Measurements from ENCODE around the gene MSTN.
"Not testable (repeated sequence)": the region's sequence is repeated elsewhere in the genome, so short reads cannot be mapped to it uniquely, and the experiment has no call there.

MSTN gene

DNA sequence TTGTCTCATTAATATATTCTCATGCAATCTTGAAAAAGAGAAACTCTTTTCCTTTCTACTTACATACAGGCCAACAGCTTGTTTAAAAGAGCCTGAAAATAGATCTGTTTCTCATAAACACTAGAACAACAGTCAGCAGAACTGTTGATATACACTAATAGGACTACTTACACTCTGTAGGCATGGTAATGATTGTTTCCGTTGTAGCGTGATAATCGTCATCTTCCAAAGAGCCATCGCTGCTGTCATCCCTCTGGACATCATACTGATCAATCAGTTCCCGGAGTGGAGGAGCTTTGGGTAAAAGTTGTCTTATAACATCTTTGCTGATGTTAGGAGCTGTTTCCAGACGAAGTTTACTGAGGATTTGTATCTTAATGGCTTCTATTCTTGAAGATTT lies 476 bp downstream of the MSTN start:
- no peak for DNase-seq

DNA sequence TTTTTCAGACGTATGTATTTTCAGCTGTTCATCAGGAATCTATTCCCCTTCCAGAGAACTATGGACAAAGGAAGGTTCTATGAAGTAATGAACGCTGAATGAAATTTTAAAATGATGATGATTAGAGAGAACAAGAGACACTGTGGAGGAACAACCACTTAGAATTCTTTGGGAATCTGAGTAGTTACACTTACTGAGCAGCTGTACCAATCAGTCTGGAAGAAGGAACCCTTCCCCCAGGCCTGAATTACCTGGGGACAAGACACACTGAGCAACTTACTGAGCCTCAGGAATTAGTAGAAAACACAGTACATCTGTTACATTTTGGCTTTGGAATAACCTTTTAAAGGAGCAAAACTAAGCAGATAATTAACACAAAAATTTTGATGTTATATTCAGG lies 1.9 kb downstream of the MSTN start:
- DNase-seq = no peak

DNA sequence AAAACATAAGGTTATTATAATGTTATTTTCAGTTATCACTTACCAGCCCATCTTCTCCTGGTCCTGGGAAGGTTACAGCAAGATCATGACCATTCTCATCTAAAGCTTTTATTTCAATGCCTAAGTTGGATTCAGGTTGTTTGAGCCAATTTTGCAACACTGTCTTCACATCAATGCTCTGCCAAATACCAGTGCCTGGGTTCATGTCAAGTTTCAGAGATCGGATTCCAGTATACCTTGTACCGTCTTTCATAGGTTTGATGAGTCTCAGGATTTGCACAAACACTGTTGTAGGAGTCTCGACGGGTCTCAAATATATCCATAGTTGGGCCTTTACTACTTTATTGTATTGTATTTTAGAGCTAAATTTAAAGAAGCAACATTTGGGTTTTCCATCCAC lies 2.5 kb downstream of the MSTN start:
- no peak for DNase-seq

DNA sequence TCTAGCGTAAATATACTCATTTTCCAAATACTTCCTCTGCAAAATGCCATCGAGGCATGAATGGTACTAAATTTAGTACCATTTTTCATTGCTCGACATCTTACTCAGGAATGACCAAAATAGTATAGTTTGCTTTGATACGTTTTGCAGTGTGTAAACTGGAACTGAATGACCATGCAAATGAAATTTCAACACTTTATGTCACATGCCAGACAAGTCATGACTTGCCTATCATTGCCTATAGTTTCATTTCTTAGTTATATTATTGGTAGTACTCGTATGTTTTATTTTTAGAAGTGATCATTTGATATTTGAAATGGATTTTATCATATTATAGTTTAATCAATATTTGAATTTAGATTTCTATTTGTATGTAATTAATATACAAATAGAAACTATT lies 9.1 kb downstream of the MSTN start:
- peak; percentile 36 for DNase-seq

DNA sequence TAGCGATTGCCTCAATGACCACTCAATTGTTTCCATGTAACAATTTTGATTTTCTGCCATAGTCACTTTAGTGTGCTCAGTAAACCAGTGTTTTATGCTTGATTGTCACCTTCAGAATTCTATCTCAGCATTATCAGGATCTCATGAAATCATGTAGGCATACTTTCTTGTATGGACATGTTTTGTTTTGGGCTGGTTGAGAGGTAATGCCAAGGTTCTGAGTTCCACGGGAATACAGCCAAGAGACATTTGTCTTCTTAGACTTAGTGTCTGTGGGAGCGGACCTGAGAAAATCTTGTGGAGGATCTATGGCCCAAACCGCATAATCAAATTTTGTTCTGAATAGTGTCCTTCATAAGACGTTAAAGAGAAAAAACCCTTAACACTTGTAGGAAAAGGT lies 10.2 kb downstream of the MSTN start:
- no peak for DNase-seq

DNA sequence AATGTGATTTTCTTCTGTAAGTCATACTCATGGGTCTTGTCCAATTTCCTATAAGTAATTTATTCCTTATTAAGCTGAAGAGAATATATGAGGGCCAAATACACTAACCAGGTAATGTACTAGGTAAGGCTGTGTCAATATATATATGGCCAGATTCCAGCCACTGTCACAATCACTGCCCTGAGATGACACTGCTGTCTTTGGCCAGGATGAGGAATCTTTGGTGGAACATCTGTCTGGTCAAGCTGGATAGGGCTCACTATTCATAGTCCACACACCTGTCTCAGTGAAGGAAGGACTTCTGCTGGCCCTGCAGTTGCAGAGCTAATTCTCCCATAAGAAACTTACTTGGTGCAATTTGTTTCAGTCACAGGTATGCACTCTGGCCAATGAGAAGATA lies 11.3 kb downstream of the MSTN start:
- no peak for DNase-seq

DNA sequence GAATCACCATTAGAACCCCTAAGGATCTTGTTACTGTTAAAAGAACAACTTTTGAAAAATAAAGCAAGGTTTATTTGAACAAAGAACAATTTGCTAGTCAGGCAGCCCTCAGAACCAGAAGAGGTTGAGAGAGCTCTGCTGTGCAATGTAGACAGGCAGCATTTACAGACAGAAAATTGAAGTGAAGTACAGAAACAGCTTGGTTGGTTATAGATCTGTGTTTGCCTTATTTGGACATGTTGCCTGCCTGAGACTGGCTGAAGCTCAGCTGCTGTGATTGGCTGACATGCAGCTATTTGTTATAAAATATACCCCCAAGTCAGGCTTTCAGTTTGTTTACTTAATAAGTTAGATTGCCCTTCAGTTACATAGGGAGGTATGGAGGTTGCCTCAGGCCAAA lies 12.5 kb downstream of the MSTN start:
- no peak for DNase-seq

DNA sequence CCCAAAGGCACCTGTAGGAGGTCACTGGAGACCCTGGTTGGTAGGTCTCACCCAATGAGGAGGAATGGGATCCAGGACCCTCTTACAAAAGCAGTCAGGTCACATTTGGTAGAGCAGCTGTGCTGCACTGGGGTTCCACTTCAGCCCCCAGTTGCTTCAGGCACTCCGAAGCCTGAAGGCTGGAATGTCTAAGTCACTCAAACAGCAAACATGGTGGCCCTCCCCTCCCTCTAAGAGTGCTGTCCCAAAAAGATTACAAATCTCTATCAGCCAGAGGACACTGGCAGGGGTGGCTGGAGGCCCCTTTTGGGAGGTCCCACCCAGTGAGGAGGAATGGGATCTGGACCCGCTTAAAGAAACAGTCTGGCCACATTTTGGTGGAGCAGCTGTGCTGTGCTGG lies 17.7 kb downstream of the MSTN start:
- no peak for DNase-seq

DNA sequence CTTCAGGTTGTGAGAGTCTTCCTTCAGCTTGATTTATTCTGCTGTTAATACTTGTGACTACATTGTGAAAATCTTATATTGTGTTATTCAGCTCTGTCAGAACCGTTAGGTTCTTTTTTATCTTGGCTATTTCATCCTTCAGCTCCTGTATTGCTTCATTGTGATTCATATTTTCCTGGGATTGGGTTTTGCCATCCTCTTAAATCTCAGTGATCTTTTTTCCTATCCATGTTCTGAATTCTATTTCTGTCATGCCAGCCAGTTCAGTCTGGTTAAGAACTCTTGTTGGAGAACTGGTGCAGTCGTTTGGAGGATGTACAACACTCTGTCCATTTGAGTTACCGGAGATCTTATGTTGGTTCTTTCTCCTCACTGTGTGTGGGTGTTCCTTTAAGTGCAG lies 19.1 kb downstream of the MSTN start:
- DNase-seq = no peak

DNA sequence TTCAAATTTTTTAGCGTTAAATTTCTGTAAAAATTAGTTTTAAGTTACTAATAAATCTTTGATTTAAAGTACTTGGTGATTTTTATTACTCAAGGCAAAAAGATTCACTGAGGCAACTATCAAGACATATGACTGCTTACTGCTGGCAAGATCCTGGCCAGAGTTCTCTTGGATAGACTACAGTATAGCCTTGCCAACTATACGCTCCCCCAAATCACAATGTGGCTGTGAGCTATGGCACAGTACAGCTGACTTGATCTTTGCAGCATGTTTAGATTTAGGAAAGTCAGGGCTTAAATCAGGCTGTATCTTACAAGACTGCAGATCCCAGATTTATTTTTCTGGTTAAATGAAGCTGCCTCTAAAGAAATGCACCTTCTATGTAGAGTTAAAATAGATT lies 26.5 kb downstream of the MSTN start:
- DNase-seq = no peak

DNA sequence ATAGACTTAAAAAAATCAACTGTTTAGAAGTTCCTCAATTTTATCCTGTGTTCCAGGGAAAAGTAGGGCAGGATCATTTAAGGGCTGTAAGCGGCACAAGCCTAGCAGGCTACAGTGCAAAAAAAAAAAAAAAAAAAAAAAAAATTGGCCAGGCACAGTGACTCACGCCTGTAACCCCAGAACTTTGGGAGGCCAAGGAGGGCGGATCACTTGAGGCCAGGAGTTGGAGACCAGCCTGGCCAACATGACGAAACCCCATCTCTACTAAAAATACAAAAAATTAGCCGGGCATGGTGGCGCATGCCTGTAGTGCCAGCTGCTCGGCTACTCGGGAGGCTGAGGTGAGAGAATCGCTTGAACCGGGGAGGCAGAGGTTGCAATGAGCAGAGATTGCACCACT lies 28.1 kb downstream of the MSTN start:
- DNase-seq = not testable (repeated sequence)

DNA sequence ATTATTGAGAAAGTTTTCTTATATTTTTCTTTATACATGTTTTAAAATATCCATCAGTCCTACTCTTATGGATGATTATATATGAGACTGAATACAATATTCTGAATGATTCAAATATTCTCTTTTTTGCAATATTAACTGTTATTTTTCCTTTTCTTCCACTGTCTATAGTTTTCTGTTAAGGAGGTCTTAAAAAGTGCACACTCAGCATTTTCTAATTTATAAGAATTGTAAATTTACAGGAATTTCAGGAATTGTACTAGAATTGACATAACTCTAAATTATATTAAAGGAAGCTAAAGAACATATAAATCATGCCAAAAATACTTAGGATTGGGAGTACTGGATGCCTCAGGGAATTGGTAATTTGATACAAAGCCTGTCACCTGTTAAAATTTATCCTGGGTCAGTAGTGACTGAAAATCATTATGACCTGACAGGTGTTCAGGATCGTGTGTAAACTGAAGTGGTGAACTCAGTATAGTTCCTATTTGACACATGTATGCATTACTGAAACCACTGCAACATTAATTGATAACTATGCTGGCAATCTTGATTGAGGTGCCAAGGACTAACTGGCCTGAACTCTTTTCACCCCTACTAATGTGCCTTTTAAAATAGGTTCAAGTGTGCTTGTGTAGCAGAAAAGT lies 30.4 kb downstream of the MSTN start:
- no peak for DNase-seq

DNA sequence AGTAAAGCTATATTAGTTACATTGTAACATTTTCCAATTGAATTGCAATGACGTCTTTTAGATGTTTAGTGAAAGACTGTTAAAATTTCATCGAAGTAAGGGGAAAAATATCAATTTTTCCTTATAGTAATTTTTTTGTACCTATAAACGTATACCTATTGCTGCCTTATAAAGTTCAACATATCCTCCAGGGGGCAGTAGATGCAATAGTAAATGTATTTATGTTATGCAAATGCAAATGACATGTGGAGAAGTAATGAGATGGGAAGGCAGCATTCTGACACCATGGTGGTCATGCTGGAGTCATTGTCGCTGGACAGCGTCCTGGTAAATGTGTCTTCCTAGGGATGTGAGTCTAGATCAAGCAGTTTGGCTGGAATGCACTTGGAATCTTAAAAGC lies 38.7 kb downstream of the MSTN start:
- peak; percentile 68 for DNase-seq

DNA sequence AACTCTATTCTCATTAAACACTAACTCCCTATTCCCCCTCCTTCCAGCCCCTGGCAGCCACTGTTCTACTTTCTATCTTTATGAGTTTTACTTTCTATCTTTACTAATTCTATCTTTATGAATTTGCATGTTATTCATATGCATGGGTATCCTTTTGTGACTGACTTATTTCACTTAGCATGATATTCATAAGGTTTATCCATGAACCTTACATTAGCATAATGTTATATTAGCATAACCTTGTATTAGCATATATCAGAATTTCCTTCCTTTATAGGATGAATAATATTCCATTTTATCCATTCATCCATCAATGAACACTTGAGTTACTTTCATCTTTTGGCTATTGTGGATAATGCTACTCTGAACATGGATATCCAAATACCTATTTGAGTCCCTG lies 41.8 kb downstream of the MSTN start:
- DNase-seq = no peak

DNA sequence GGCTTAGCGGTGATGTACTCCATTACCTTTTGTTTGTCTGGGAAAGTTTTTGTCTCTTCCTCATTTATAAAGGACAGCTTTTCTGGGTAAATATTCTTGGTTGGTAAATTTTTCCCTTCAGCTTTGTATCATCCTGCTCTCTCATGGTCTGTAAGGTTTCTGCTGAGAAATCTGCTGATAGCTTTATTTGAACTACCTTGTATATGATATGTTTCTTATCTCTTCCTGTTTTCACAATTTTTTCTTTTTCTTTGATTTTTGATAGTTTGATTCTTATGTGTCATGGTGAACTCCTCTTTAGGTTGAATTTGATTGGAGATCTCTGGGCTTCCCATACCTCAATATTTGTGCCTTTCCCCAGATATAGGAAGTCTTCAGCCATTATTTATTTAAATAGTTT lies 44.7 kb downstream of the MSTN start:
- no peak for DNase-seq

DNA sequence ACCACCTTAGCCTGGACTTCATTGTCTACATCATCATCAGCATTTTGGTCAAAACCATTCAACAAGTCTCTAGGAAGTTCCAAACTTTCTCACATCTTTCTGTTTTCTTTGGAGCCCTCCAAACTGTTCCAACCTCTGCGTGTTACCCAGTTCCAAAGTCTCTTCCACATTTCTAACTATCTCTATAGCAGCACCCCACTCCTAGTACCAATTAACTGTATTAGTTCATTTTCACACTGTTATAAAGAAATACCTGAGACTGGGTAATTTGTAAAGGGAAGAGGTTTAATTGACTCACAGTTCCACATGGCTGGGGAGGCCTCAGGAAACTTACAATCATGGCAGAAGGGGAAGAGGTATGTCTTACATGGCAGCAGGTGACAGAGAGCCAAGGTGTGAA lies 46.6 kb downstream of the MSTN start:
- not testable (repeated sequence) for DNase-seq

Measured in inflammatory macrophage treated with lipopolysaccharide for 4 hours (primary cell).